ENCODE results near the gene N4BP3. TPM values are rescaled to one million over a fixed set of nuclear protein-coding genes. Genes with fewer than 3 reads are reported as not detected.
"Not testable (repeated sequence)": the region's sequence is repeated elsewhere in the genome, so short reads cannot be mapped to it uniquely, and the experiment has no call there.

Gene N4BP3
- total RNA-seq, 4 donors from 2014 or later: 1.2 to 4.8 (median 1.3) TPM

- Histone ChIP-seq H3K4me1 (peaks cover 0 to 51% (median 16%) of the 10 kb centered on the region in 3 donors), H3K27me3 (peaks cover 14% of the 10 kb centered on the region), H3K9me3 (no peaks in the 10 kb centered on the region), H3K4me3 (no peak overlapping the region), H3K27ac (no peak overlapping the region), H3K36me3 (no peaks in the 10 kb centered on the region)
- TF ChIP-seq EP300 (IDR thresholded peaks at IDR 0.05) (no peak), POLR2A (IDR thresholded peaks at IDR 0.05) (no peak), POLR2AphosphoS5 (IDR thresholded peaks at IDR 0.05) (no peak)
- ATAC-seq: no peak
- WGBS, 2 donors (ENCODE audit: low coverage in 1 of 2): 96% methylated on average over 4 of the region's 18 CpGs; no CpG with 5 or more reads in 1 of the 2 donors
Measured at GRCh38 chr5:178123966-178124925, 10.9 kb downstream of the N4BP3 start.

- no peak for TF ChIP-seq EP300 (IDR thresholded peaks at IDR 0.05)
- Histone ChIP-seq H3K27me3 (peaks cover 5% of the 10 kb centered on the region), H3K9me3 (no peaks in the 10 kb centered on the region), H3K4me3 (no peak overlapping the region), H3K36me3 (no peaks in the 10 kb centered on the region), H3K27ac (no peak overlapping the region), H3K4me1 (peaks cover 0 to 58% (median 16%) of the 10 kb centered on the region in 3 donors)
- 51% methylated on average over 9 of the region's 10 CpGs; no CpG with 5 or more reads in 1 of the 2 donors for WGBS, 2 donors (ENCODE audit: low coverage in 1 of 2)
- ATAC-seq: peak; percentile 23
Measured at GRCh38 chr5:178125253-178125906, 12.0 kb downstream of the N4BP3 start.

- H3K4me1 ChIP-seq: peaks cover 0 to 49% (median 13%) of the 10 kb centered on the region in 3 donors
- no peak overlapping the region for H3K27ac ChIP-seq
- 64 to 77% methylated on average over 3 of the region's 3 CpGs for WGBS, 2 donors (ENCODE audit: low coverage in 1 of 2)
- TF ChIP-seq CTCF (IDR thresholded peaks at IDR 0.05) (no peak), EP300 (IDR thresholded peaks at IDR 0.05) (no peak), POLR2A (IDR thresholded peaks at IDR 0.05) (no peak), POLR2AphosphoS5 (IDR thresholded peaks at IDR 0.05) (no peak)
- ATAC-seq: no peak
- H3K9me3 ChIP-seq: no peaks in the 10 kb centered on the region
- no peaks in the 10 kb centered on the region for H3K27me3 ChIP-seq
- no peak overlapping the region for H3K4me3 ChIP-seq
- no peaks in the 10 kb centered on the region for H3K36me3 ChIP-seq
Measured at GRCh38 chr5:178126556-178126955, 13.2 kb downstream of the N4BP3 start.

GRCh38 chr5:178127300-178128009 is 14.1 kb downstream of the N4BP3 start:
- H3K27ac ChIP-seq, H3K27me3 ChIP-seq, H3K9me3 ChIP-seq, ATAC-seq, H3K4me3 ChIP-seq, H3K36me3 ChIP-seq: not testable (repeated sequence)
- peaks cover 0 to 49% (median 12%) of the 10 kb centered on the region in 3 donors for H3K4me1 ChIP-seq
- WGBS, 2 donors (ENCODE audit: low coverage in 1 of 2): 60 to 89% methylated on average over 1 to 10 of the region's 14 CpGs

GRCh38 chr5:178129296-178129695 is 16.0 kb downstream of the N4BP3 start:
- TF ChIP-seq CTCF (IDR thresholded peaks at IDR 0.05) (no peak), POLR2AphosphoS5 (IDR thresholded peaks at IDR 0.05) (no peak), POLR2A (IDR thresholded peaks at IDR 0.05) (no peak), EP300 (IDR thresholded peaks at IDR 0.05) (no peak)
- 80% methylated on average over 9 of the region's 9 CpGs; no CpG with 5 or more reads in 1 of the 2 donors for WGBS, 2 donors (ENCODE audit: low coverage in 1 of 2)

GRCh38 chr5:178130234-178130575 is 16.9 kb downstream of the N4BP3 start:
- not testable (repeated sequence) for H3K27me3 ChIP-seq, H3K9me3 ChIP-seq, ATAC-seq
- Histone ChIP-seq H3K4me3 (peak overlapping the region; percentile 73 to 81), H3K4me1 (peaks cover 0 to 31% (median 9%) of the 10 kb centered on the region in 3 donors), H3K27ac (peak overlapping the region; percentile 92 to 98 (median 96)), H3K36me3 (peaks cover 0 to 21% of the 10 kb centered on the region in 2 donors)
- WGBS, 2 donors (ENCODE audit: low coverage in 1 of 2): 0 to 10% methylated on average over 5 to 8 of the region's 11 CpGs

More at GRCh38 chr5:178129296-178129695, 16.0 kb downstream of the N4BP3 start:
- Histone ChIP-seq H3K36me3 (peaks cover 0 to 12% of the 10 kb centered on the region in 2 donors), H3K27me3 (no peaks in the 10 kb centered on the region), H3K27ac (no peak overlapping the region), H3K9me3 (no peaks in the 10 kb centered on the region), H3K4me3 (no peak overlapping the region), H3K4me1 (peaks cover 0 to 32% (median 9%) of the 10 kb centered on the region in 3 donors)
- no peak for ATAC-seq
